GM21367 (cell line): ENCODE measurements around the gene CARM1.

Experiments
- ATAC-seq: cut with Tn5 transposase; IDR thresholded peaks from one replicate; pipeline ENCODE4 v1.9.1; 2021; ENCODE audit not compliant: unreplicated experiment

Gene CARM1

DNA sequence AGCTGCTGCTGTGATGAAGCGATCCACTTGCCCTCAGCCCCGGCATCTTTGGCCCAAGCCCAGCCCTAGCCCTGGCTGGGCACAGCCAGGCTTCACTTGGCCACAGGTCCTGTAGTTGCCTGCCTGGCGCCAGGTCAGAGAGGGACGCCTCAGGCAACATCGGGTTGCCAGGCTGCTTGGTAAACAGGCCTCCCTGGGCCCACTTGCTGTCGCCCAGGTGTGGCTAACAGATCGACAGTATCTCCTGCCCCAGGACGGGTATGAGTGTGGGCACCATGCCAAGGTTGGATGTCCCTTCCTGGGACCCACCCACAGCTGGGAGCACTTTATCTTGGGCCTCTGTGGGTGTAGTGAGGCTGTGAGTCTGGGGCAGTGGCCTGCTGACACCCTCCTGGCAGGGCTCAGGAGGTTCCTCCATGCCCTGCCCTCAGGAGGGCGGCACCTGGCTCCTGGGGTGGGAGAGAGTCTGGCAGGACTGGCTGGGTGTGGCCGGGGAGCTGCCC, 27.8 kb downstream of the CARM1 start:
- no peak for ATAC-seq

- ATAC-seq = no peak
Observed at GRCh38 chr19:10907925-10908324, 36.6 kb downstream of the CARM1 start.

- no peak for ATAC-seq
Observed at GRCh38 chr19:10908380-10908960, 37.1 kb downstream of the CARM1 start.

GRCh38 chr19:10911579-10912363, 40.4 kb downstream of the CARM1 start:
- no peak for ATAC-seq

GRCh38 chr19:10912619-10913018, 41.3 kb downstream of the CARM1 start:
- ATAC-seq = no peak

DNA sequence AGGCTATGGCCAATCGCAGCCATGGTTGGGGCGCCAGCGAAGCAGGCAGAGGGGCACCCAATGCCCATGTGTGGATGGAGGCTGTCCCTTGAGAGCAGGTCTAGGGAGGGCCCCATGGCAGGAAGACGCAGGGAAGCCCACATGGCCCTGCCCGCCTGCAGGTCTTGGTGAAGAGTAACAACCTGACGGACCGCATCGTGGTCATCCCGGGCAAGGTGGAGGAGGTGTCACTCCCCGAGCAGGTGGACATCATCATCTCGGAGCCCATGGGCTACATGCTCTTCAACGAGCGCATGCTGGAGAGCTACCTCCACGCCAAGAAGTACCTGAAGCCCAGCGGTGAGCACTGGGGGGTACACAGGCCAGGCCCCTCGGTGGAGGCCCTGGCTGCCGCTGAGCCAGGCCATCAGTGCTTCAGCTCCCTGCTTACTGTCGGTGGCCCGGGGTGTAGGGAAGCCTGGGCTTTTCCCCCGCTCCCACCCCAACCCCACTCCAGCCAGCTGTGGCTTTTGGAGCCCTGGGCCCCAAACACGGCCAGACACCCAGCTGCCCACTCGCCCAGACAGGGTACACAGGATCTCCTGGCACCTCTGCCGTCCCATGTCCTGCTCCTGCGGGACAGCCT, 42.5 kb downstream of the CARM1 start:
- ATAC-seq = no peak

DNA sequence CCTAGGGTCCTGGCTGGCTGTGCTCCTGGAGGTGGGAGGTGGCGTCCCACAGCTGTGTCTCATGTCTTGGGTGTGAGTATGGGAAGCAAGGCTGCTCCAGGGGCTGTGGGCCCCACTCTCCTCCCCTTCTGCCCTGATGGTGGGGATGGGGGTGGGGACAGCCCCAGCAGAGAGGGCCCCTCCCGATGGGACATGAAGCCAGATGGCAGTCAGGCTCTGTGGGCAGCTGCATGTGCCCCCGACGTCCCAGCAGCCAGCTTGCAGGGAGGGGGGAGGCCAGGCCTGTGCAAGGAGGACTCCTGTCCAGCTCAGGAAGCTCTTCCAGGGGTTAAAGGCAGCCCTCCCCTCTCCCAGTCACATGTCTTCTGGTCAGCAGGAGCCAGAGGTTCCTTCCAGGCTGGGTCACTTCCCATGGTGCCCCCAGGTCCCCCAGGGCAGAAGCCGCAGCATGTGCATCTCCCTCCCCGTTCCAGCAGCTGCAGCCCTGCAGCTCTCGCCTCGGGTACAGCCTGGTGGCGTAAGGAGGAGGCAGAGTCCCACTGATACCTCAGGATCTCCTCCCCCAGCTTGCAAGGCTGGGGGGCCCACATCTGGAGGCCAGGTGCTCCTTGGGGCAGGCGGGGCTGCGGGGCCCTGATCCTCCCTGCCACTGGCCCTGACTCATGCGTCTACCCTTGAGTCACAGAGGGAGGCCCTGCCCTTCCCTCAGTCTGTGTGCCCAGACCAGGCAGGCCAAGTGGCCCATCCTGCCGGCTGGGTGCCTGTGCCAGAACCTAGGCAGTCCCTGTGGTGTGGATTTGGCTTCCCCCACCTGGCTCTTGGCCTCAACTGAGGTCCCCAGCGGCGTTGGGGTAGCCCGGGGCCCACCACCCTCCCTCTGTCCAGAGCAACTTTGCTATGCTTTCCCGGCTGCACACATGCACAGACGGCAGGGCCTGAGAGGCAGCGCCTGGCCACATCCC, 44.1 kb downstream of the CARM1 start:
- ATAC-seq = no peak

- no peak for ATAC-seq
Observed at GRCh38 chr19:10916602-10917001, 45.2 kb downstream of the CARM1 start.

DNA sequence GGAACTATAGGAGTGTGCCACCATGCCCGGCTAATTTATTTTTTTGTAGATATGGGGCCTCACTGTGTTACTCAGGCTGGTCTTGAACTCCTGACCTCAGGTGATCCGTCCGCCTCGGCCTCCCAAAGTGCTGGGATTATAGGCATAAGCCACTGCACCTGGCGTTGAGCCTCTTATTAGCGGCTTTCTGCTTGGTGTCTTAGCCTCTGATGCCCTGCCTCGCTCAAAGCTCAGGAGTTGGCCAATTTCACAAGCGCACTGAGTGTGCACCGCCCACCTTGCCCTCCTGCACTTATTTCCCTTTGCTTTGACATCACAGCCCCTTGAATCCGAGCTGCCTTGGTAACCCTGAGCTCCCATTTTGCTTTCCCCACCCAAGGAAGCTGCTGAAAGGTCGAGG, 47.0 kb downstream of the CARM1 start:
- ATAC-seq = no peak

GRCh38 chr19:10919352-10920287, 48.3 kb downstream of the CARM1 start:
- no peak for ATAC-seq

GRCh38 chr19:10920288-10920655, 48.9 kb downstream of the CARM1 start:
- no peak for ATAC-seq

- no peak for ATAC-seq
Observed at GRCh38 chr19:10920781-10921180, 49.4 kb downstream of the CARM1 start.

GRCh38 chr19:10921199-10921909, 50.0 kb downstream of the CARM1 start:
- no peak for ATAC-seq

- ATAC-seq = no peak
Observed at GRCh38 chr19:10921910-10922637, 50.7 kb downstream of the CARM1 start.

GRCh38 chr19:10922638-10923014, 51.3 kb downstream of the CARM1 start:
- ATAC-seq = no peak

DNA sequence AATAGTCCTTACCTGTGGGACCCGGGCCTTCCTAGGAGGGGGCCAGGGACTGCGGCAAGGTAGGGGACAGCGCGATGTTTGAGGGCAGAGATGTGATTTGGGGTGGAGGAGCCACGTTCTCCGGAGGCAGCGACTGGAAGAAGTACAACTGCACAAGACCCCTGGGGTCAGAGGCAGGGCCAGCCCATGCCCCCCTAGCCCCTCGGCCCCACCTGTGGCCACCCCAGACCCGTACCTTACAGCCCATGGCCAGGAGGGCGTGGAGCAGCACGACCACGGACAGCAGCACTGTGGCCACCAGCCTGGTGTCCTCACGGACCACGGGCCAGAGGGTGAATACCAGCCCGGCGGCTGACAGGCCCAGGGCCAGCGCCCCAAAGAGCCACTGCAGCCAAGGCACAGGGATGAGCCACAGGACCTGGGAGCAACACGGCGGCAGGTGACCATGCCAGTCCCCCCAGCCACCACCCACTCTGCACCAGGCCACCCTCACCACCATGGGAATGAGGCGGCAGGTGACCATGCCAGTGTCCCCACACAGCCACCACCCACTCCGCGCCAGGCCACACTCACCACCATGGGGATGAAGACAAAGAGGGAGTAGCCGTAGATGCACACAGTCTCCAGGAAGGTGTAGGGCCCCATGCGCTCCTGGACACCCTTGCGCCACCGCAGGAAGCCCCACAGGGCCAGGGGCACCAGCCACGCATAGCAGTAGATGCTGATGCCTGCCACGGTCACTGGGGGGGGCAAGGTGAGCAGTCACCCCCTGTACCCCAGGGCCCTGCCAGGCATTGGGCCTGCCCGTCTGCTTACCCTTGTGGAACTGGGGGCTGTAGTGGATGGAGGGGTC, 52.1 kb downstream of the CARM1 start:
- no peak for ATAC-seq

DNA sequence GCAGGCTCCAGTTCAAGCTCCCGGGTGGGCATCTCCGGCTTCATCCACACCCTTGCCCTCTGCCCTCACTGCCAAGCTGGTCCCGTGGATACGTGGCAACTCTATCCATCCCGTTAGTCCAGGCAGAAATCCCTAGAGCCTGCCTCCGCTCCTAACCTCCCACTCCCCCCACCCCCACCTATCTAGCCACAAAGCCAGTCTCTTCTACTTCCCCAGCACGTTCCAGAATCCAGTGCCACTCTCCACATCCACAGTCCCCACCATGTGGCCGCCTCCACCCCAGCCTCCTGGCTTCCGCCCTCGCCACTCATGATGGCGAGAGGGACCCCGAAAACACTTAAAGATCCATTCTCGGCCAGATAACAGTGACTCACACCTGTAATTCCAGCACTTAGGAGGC, 53.2 kb downstream of the CARM1 start:
- ATAC-seq = no peak
